Left ventricle myocardium inferior (tissue), 1 donor: ENCODE measurements around the gene ZNF527. TPM values are rescaled to one million over a fixed set of nuclear protein-coding genes. Genes with fewer than 3 reads are reported as not detected.

ENCODE experiments used
- DNase-seq: peaks from one replicate; pipeline ENCODE4 v3.0.0-alpha.2; 2020
- H3K27ac ChIP-seq: fragments of 200-600 bp; replicated peaks from 2 replicates; pipeline ENCODE4 v1.8.0; 2021
- H3K27me3 ChIP-seq: fragments of 200-600 bp; 2 replicates; pipeline ENCODE4 v1.8.0; 2021; ENCODE audit warnings: low read depth
- H3K36me3 ChIP-seq: fragments of 200-600 bp; 2 replicates; pipeline ENCODE4 v1.8.0; 2021
- H3K4me1 ChIP-seq: fragments of 200-600 bp; 2 replicates; pipeline ENCODE4 v1.8.0; 2021
- H3K4me3 ChIP-seq: fragments of 200-600 bp; 2 replicates; pipeline ENCODE4 v1.8.0; 2021; ENCODE audit warnings: mild to moderate bottlenecking, moderate library complexity
- H3K9me3 ChIP-seq: fragments of 200-600 bp; replicated peaks from 2 replicates; pipeline ENCODE4 v1.8.0; 2021
- intact Hi-C: fragments of 100-400 bp; cut with micrococcal nuclease; formaldehyde crosslinking; loops from one replicate; pipeline ENCODE4 v1.11.0; 2022
- total RNA-seq: library from RNA; stranded (reverse); fragmentation: NEBNext Ultra II Directional; extraction: Animal tissue kit (Norgen Biotek cat#: 25700); gene quantifications from one replicate; pipeline ENCODE4 v1.2.1, GENCODE V29; 2021
- TF ChIP-seq, protein P1 (sequence below): fragments of 200-600 bp; IDR thresholded peaks from 2 replicates; pipeline ENCODE4 v1.8.0; 2021; ENCODE audit warnings: antibody characterized with exemption, mild to moderate bottlenecking, borderline replicate concordance
- donor health status: DM: no; HTN: yes; CAD: no; lungs with severe emphysema.

Gene ZNF527
- total RNA-seq, 1 donor from 2014 or later, result 6.2 TPM

DNA sequence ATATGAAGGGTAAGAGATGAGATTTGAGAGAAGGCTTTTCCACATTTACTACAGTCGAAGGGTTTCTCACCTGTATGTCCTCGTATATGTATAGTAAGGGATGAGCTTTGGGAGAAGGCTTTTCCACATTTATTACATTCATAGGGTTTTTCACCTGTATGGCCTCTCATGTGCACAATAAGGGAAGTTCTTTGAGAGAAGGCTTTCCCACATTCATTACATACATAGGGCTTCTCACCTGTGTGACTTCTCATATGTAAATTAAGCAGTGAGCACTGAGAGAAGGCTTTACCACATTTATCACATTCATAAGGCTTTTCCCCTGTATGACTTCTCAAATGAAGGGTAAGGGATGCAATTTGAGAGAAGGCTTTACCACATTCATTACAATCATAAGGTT lies 41.8 kb downstream of the ZNF527 start:
- H3K4me1 ChIP-seq, result no peaks in the 10 kb centered on the region
- H3K36me3 ChIP-seq, result peaks cover 89% of the 10 kb centered on the region
- intact Hi-C loops, result no loop called here
- TF ChIP-seq, protein P1, sequence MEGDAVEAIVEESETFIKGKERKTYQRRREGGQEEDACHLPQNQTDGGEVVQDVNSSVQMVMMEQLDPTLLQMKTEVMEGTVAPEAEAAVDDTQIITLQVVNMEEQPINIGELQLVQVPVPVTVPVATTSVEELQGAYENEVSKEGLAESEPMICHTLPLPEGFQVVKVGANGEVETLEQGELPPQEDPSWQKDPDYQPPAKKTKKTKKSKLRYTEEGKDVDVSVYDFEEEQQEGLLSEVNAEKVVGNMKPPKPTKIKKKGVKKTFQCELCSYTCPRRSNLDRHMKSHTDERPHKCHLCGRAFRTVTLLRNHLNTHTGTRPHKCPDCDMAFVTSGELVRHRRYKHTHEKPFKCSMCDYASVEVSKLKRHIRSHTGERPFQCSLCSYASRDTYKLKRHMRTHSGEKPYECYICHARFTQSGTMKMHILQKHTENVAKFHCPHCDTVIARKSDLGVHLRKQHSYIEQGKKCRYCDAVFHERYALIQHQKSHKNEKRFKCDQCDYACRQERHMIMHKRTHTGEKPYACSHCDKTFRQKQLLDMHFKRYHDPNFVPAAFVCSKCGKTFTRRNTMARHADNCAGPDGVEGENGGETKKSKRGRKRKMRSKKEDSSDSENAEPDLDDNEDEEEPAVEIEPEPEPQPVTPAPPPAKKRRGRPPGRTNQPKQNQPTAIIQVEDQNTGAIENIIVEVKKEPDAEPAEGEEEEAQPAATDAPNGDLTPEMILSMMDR, result no peak
- H3K27ac ChIP-seq, result no peak overlapping the region
- H3K27me3 ChIP-seq, result no peaks in the 10 kb centered on the region
- DNase-seq, result no peak
- peaks cover 100% of the 10 kb centered on the region for H3K9me3 ChIP-seq
- H3K4me3 ChIP-seq, result no peak overlapping the region

DNA sequence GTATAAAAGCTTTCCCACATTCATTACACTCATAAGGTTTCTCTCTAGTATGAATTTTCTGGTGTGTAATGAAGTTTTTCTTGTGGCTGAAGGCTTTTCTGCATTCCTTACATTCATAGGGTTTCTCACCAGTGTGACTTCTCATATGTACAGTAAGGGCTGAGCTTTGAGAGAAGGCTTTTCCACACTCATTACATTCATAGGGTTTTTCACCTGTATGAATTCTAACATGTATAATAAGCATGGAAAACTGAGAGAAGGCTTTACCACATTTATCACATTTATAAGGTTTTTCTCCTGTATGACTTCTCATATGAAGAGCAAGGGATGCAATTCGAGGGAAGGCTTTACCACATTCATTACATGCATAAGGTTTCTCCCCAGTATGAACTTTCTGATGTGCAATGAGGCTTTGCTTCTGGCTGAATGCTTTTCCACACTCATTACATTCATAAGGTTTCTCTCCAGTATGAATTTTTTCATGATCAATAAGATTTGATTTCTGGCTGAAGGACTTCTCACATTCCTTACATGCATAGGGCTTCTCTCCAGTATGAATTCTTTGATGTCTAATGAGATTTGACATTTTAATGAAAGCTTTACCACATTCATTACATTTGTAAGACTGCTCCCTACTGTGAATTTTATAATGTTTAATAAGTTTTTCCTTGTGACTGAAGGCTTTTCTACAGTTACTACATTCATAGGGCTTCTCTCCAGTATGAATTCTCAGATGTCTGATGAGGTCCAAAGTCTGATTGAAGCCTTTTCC lies 42.6 kb downstream of the ZNF527 start:
- H3K4me1 ChIP-seq, result no peaks in the 10 kb centered on the region
- DNase-seq, result no peak
- intact Hi-C loops, result no loop called here
- peaks cover 100% of the 10 kb centered on the region for H3K9me3 ChIP-seq
- H3K4me3 ChIP-seq, result no peak overlapping the region
- H3K27ac ChIP-seq, result no peak overlapping the region
- TF ChIP-seq, protein P1, result no peak
- H3K36me3 ChIP-seq, result peaks cover 92% of the 10 kb centered on the region
- H3K27me3 ChIP-seq, result no peaks in the 10 kb centered on the region

Other genes with a start within 250 kb of the ZNF527 start
- gene ZNF585A, start 198.4 kb upstream of the ZNF527 start, total RNA-seq, result 11.4 TPM
- gene ZNF585B, start 160.6 kb upstream of the ZNF527 start, total RNA-seq, result 13.7 TPM
- gene ZNF383, start 152.9 kb upstream of the ZNF527 start, total RNA-seq, result 8.9 TPM
- gene ZNF569, start 96.3 kb downstream of the ZNF527 start, total RNA-seq, result 6.5 TPM
- 7.9 TPM for gene ZNF570, start 98.3 kb downstream of the ZNF527 start, total RNA-seq
- 7.1 TPM for gene ZNF793, start 135.8 kb downstream of the ZNF527 start, total RNA-seq
- 3.8 TPM for gene ZNF571, start 223.7 kb downstream of the ZNF527 start, total RNA-seq
- gene ZNF540, start 223.8 kb downstream of the ZNF527 start, total RNA-seq, result 6.9 TPM